Hematopoietic multipotent progenitor cell treated with erythropoietin and hydrocortisone succinate and interleukin-3 and kit ligand, for 15 days (in vitro differentiated cells): ENCODE measurements around the gene SETD6.
A peak's percentile ranks its signal among the peaks of the same experiment; 100 is the strongest.

Experiments
- DNase-seq: peaks from one replicate; pipeline ENCODE4 v3.0.0-alpha.2; 2015; ENCODE audit warnings: low spot score

Gene SETD6

DNA sequence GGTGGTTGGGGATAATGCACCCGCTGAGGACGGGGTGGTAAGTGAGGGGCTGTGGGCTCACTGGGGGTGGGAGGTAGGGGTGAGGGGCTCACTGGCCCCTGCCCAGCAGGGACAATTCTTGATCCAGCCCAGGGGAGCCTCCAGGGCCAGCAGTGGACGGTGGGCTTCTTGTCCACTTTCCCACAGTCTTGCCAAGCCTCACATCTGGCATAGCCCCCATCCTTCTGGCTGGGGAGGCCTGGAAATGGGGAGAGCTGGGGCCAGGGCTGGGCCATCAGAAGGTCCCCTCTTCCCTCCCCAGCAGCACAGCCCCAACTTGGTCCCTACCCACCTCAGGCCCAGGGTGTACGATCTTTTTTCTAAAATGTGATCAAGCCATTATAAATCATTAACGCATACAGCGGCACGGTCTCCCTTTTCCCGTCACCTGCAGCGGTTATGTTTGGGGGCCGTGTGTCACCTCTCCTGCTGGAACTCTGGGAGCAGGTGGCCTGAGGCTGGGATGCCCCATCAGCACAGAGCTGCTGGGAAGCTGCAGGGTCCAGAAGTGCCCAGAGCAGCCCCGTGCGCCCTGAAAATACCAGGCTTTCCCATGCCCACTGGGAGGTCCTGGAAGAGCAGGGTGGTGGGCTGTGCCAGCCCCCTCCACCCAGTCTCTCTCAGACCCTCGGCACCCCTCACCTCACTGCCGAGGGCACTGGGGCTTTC, 7.2 kb upstream of the SETD6 start:
- DNase-seq, result no peak

DNA sequence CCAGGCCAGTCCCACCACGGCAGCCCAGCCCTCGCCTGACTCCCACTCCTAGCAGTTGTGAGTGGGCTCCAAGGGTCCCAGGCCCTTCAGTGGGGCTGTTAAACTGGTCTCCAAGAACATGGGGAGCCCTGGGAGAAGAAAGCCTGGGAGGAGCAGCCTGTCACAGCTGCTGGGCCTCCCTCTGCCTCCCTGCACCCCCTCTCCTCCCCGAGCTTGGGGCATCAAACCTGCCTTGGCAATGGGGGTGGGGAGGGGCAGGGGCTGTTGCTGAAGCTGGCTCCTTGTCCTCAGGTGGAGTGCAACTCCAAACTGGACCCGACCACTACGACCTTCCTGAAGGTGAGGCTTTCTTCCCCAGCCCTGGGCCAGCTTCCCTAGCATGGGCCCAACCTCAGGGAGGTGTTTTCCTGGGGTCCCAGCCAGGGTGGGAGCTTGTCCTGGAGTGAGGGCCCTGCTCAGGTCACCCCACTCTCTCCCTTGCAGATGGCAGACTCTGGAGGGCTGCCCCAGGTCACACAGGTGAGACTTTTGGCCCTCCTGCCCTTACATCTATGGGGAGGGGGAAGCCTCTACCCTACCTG, 6.6 kb upstream of the SETD6 start:
- DNase-seq, result no peak

DNA sequence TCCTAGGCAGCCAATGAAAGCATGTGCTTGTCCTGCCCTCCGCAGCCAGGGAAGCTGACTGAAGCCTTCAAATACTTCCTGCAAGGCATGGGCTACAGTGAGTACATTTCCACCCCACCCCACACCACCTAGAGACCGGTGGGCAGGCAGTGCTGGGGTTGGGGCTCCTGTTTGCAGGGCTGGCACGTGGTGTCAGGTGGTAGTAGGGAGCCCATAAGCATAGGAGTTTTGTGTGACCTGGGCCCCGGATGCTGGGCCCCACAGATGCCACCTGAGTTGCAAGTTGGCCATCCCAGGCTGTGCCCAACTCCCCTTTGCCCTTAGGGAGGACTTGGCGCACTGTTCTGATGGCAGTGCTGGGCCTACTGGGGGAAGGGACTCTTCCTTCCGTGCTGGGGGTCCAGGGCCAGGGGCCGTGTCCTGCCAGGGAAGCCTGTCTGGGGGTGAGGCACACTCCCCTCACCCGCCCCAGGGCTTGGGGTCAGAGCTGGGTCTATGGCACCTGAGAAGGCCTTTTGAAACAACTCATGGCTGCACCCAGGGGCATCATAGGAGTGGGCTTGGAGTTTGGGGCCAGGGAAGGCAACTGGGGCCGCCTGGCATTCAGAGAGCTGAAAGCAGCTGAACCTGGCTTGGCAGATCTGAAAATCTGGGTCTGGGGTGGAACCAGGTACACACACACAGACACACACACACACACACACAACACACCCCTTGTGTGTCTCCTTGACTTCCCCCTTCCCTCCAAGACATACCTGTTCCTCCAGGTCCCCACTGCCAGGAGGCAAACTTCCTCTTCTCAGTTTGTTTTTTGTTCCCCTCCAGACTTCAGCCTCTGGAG, 5.8 kb upstream of the SETD6 start:
- no peak for DNase-seq

DNA sequence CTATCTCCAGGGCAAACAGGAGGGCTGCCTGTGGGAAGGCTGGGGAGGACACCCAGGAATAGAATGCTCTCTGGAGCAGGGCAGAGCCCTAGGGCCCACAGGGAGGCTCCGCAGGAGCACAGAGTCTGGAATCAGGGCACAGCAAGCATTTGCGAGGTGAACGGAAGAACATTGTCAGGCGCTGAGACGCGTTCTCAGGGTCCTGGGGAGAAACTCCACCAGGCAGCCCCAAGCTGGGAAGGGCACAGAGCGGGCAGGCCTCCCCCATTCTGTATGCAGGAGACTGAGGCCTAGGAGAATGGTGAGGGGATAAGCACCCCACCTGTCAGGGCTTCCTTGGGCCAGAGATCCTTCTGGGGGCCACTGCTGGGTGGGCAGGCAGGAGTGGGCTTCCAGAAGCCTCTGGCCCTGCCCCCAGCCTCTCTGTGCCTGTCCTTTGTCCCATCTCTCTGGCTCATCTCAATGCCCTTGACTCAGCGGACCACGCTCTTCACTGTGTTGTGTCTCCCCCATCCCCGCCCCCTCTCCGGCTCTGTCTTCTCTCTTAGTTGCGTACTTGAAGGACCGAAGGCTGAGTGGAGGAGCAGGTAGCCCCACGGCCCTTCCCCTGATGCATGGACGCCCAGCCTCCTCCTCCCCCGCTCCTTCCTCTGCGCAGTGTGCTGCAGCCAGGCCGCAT, 5.1 kb upstream of the SETD6 start:
- no peak for DNase-seq

DNA sequence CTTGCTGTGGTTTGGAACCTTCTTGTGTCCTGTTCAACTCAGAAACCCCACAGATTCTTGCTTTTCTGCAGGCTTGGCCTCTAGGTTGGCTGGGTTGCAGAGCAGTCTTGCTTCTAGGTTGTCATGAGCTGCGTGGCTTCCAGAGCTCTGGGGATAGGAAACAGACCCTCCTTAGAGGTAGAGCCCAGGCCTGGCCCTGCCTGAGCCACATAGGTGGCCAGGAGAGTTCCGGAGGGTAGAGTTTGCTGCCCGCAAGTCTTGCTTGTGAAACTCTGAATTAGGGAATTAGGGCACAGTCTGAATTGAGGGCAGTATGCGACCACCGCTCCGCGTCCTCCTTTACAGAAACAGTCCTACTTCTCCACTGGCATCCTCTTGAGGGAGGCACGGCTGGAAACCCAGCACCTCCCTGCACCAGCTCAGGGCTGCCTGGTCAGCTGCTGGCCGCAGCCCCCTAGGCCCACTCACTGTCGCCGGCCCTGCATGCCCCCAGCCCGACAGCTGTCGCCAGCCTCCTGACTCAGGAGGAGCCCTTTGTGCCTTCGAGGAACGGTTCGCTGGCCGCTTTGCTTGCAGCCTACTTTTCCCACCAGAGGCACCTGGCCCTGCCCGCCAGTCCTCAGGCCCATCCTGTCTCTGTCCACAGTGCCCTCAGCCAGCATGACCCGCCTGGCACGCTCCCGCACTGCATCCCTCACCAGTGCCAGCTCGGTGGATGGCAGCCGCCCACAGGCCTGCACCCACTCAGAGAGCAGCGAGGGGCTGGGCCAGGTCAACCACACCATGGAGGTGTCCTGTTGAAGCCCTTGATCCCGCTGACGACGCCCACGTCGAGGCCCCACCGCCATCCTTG, 4.3 kb upstream of the SETD6 start:
- no peak for DNase-seq

DNA sequence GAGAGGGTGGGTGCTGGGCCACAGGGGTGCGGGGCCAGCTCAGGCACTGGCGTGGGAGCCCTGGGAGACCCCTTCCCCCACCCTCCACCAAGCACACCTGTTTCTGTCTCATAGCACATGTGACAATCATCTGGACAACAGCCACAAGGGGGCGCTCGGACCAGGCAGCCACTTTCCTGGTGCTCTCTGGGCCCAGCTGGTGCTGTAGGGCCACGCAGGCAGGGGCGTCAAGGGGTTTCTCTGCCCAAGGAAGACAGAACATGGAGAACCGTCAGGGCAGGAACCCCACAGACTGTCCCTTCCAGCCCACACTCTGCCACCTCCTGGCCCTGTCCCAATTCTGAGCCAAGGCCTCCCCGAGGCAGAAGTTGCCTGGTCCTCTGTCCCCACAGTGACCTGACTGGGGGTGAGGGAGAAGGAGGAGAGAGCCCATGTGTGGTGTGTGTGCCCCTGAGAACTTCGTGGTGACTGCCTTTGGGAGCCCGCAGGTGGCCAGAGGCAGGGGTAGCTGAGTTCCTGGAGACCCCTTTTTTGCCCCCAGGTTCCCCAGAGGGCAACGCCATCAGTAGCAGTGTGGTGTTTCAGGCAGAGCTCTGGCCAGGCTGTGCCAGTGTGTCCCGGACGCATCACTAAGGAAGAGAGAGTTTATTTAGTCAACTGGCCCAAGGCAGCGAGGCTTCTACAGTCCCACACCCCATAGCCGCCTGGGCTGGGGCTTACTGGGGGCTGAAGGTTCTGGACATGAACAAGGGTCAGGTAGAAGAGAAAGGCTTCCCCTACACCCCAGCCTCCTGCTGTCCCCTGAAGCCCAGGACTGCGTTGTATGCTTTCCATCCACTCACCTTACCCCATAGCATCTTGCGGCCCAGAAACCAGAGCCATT, 3.1 kb upstream of the SETD6 start:
- DNase-seq, result peak; percentile 76

DNA sequence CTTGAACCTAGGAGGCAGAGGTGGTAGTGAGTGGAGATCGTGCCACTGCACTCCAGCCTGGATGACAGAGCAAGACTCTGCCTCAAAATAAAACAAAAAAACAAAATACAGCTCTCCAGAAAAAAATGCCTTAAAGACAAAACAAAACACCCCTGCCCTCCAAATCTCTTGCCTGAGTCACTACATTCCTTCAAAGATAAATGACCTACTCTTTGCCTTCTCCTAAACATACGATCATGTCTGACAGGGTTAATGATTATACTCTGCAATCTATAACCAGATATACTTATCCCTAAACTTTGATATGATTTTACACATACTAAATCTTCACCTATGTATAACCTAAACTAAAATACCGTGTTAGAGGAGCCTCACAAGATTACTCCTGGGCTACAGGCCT, 1.4 kb upstream of the SETD6 start:
- no peak for DNase-seq

DNA sequence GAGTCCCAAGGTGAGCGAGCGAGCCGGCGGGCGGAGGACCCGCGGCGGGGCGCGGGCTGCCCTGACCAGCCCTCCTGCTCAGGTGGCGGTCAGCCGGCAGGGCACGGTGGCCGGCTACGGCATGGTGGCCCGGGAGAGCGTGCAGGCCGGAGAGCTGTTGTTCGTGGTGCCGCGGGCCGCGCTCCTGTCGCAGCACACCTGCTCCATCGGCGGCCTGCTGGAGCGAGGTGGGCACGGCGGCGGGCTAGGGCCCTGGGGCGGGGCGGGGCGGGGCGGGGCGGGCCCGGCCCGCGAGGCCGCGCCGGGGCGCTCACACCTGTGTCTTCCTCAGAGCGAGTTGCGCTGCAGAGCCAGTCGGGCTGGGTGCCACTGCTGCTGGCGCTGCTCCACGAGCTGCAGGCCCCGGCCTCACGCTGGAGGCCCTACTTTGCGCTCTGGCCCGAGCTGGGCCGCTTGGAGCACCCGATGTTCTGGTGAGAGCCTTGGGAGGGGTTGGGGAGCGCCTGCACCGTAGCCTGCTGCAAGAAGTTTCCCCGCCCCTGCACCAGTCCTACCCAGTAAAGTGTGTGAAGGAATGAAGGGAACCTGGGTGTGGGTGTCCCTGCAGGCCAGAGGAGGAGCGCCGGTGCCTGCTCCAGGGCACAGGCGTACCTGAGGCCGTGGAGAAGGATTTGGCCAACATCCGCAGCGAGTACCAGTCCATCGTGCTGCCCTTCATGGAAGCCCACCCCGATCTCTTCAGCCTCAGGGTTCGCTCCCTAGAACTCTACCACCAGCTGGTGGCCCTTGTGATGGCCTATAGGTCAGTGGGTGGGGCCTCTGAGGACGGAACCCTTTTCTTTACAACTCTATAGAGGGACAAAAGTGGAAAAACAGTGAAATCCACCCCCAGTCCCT, 802 bp downstream of the SETD6 start:
- DNase-seq, result no peak

DNA sequence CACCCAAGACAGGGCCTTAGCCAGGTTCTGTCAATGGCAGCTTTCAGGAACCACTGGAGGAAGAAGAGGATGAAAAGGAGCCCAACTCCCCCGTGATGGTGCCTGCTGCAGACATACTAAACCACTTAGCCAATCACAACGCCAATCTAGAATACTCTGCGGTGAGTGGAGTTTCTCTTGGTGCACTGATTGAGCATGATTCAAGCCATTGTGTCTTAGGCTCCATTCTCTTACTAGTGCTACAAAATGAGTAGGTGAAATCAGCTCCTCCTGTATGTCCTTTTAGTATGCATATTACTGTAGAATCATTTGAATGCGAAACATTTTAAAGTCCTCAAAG, 1.4 kb downstream of the SETD6 start:
- no peak for DNase-seq

DNA sequence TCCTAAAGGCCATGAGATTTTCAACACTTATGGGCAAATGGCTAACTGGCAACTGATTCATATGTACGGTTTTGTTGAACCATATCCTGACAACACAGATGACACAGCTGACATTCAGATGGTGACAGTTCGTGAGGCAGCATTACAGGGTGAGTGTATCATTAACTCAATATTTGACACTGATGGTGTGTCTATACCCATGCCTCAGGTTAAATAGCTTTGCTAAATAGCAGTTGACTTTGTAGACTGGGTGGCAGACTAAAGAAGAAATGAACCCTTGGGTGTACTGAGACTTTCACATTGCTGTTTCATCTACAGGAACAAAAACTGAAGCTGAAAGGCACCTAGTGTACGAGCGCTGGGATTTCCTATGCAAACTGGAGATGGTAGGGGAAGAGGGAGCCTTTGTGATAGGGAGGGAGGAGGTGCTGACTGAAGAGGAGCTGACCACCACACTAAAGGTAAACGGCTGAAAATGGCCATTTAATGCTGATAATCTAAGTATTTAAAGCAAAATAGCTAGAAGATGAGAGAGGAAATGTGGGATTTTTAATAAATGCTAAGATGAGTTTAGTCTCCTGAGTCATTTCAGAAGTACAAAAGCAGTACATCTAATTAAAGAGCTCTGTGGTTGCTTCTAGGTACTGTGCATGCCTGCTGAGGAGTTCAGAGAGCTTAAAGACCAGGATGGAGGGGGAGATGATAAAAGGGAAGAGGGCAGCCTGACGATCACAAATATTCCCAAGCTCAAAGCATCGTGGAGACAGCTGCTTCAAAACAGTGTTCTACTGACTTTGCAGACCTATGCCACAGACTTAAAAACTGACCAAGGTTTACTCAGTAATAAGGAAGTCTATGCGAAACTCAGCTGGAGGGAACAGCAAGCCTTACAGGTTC, 3.0 kb downstream of the SETD6 start:
- no peak for DNase-seq

DNA sequence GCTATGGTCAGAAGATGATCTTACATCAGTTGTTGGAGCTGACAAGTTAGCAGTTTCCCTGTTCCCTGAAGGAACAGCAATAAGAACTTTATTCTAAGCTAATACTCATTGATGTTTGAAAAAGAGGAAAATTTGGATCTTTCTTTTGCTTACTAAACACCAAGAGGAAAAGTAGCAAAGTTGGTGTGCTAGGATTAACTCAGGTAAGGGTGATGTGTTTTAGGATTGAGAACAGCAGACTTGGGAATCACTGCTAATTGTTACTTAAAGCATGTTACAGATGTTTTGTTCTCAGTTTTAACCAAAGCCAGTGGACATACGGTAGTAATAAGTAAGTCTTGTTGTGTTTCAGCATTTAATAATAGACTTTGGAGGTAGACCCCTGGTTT, 3.7 kb downstream of the SETD6 start:
- DNase-seq, result no peak

DNA sequence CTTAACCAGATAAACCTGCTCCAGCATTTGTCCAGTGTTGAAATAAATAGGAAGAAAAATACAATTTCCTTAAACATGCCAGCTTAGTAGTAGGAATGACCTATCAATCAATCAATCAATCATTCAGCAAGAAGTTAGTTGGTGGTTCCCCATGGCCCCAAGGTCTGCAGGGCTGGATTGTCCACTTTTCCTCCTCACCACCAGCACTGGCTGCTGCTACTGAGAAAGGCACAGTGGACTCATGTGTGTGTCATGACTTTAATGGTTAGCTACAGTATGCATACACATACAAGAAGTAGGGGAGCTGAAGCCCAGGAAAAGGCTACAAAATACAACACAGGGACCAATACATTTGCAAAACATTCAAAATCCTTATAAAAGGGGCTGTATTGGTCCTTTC, 4.4 kb downstream of the SETD6 start:
- DNase-seq, result no peak

DNA sequence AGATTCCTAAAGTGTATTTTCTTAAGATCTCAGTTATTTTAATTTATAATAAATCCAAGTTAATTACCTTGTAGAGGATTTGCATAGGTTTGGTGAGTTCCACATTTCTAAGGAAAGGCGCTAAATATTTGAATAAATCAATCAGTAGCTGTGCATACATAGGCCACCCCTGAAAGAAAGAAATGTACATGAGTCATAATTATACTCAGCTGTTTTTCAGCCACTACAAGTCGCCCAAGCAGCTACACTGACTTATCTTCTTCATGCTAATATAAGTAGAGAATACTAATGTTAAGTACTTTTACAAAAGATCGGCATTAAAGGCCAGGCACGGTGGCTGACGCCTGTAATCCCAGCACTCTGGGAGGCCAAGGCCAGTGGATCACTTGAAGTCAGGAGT, 14.9 kb downstream of the SETD6 start:
- no peak for DNase-seq

DNA sequence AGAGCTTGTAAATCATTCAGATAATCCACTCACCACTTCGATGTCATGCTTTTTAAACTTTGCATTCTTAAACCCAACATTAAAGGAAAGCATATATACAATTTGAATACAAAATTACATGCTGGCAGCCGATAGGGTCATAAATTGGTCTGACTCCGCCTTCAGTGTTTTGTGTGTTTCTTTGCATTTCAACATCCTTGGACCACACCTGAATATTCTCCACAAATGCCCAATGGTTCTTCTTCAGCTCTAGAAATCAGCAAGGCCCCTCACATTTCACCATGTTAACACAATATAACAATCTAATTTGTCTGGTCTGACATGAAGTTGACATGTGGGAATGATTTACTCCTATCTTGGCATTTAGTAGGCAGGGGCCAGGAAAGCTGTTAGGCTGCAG, 17.1 kb downstream of the SETD6 start:
- DNase-seq, result no peak

DNA sequence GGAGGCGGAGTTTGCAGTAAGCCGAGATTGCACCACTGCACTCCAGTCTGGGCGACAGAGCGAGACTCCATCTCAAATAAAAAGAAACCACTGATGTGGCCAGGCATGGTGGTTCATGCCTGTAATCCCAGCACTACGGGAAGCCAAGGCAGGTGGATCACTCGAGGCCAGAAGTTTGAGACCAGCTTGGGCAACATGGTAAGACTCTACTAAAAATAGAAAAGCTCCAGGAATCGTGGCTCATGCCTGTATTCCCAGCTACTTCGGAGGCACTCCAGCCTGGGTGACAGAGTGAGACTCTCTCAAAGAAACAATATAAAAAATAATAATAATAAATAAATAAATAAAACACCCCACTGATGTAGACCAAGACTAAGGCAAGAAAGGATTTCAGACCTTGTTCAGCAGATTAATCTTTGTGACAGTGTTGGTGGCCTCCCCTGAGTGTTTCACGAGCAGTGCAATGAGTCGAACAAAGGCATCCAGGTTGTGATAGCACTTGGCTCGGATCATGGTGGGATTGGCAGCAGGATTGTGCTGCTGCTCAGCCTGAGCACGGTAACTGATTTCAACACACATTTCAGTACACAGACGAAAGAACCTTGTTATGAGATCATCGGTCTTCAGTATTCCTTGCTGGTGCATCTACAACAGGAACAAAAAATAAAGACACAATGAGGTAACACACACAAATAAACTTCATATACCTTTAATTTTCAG, 18.6 kb downstream of the SETD6 start:
- DNase-seq, result no peak

DNA sequence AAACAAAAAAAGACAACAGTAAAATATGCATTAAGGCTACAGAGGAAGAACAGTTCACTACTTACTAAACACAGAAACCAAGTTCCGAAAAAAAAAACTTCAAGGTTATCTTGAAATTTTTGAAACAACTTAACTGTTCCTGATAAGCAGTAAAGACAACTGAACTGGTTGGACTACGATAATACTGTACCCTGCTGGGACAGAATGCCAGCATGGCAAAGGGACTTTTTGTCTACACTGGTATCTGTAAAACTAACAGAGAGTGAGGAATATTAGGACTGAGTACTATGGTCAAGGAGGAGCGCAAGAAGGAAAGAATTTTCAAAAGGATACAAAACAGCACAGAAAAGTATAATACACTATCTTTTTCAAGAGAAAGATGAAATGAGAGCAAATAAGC, 19.8 kb downstream of the SETD6 start:
- DNase-seq, result no peak

DNA sequence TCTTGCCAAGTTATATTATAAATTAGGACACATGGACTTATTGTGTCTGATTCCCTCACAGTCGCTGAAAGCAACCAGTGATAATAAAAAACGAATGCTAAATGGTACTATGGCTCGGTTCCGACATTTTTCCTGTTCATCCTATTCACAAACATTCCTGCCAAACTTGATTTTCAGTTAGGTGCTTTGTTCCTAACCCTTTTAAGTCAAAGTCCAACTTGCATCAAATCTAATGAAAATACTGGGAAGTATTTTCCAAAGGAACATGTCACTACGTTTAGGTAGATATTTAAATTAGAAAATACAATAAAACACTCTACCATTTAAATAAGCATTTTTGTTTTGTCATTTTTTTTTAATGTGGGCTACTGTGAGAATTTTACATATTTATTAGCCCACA, 21.0 kb downstream of the SETD6 start:
- no peak for DNase-seq
